OCI-LY1 (cell line): ENCODE data around the gene DCDC2.
"Not testable (repeated sequence)": the region's sequence is repeated elsewhere in the genome, so short reads cannot be mapped to it uniquely, and the experiment has no call there.

Experiments
- H2AFZ ChIP-seq: fragments of 200-600 bp; sonication (generic), shearing (Covaris generic); 2 replicates; pipeline ENCODE4 v1.6.0; 2014; ENCODE audit warnings: antibody characterized with exemption, mild to moderate bottlenecking, low read length
- H3F3A ChIP-seq: fragments of 200-600 bp; sonication (generic), shearing (Covaris generic); 2 replicates; pipeline ENCODE4 v1.6.0; 2014; ENCODE audit warnings: mild to moderate bottlenecking, antibody characterized with exemption, low read length, moderate library complexity; ENCODE audit not compliant: insufficient read depth
- H3K27ac ChIP-seq: fragments of 200-600 bp; sonication (generic); 2 replicates; pipeline ENCODE4 v1.5.1; 2014; ENCODE audit warnings: low read length, mixed run types, mild to moderate bottlenecking, low read depth; ENCODE audit not compliant: poor library complexity, severe bottlenecking
- H3K27me3 ChIP-seq: fragments of 200-600 bp; sonication (generic); 2 replicates; pipeline ENCODE4 v1.6.0; 2014; ENCODE audit warnings: antibody characterized with exemption, mild to moderate bottlenecking, low read length, moderate library complexity; ENCODE audit not compliant: insufficient read depth
- H3K36me3 ChIP-seq: fragments of 200-600 bp; sonication (generic); 2 replicates; pipeline ENCODE4 v1.6.1; 2014; ENCODE audit warnings: mild to moderate bottlenecking, antibody characterized with exemption, low read length, moderate library complexity, mixed read lengths; ENCODE audit not compliant: insufficient read depth
- H3K4me1 ChIP-seq: fragments of 200-600 bp; sonication (generic); 2 replicates; pipeline ENCODE4 v1.5.1; 2014; ENCODE audit warnings: mild to moderate bottlenecking, low read length, moderate library complexity; ENCODE audit not compliant: insufficient read depth, severe bottlenecking
- H3K4me2 ChIP-seq: fragments of 200-600 bp; sonication (generic), shearing (Covaris generic); 2 replicates; pipeline ENCODE4 v1.6.1; 2014; ENCODE audit warnings: low read length
- H3K4me3 ChIP-seq: fragments of 200-600 bp; sonication (generic); 2 replicates; pipeline ENCODE4 v1.5.1; 2014; ENCODE audit warnings: low read length, low read depth, mild to moderate bottlenecking, mixed read lengths; ENCODE audit not compliant: poor library complexity, severe bottlenecking
- H3K79me2 ChIP-seq: fragments of 200-600 bp; shearing (Covaris generic); 2 replicates; pipeline ENCODE4 v1.6.1; 2016; ENCODE audit warnings: mixed run types, low read length, mixed read lengths; ENCODE audit not compliant: insufficient read depth
- H3K9ac ChIP-seq: fragments of 200-600 bp; sonication (generic), shearing (Covaris generic); 2 replicates; pipeline ENCODE4 v1.6.1; 2014; ENCODE audit warnings: mild to moderate bottlenecking, low read length, mixed read lengths
- H3K9me2 ChIP-seq: fragments of 200-600 bp; sonication (generic), shearing (Covaris generic); 2 replicates; pipeline ENCODE4 v1.6.1; 2014; ENCODE audit warnings: low read depth, mild to moderate bottlenecking, low read length, mixed read lengths
- H3K9me3 ChIP-seq: fragments of 200-600 bp; shearing (Covaris generic); 2 replicates; pipeline ENCODE4 v1.6.1; 2014; ENCODE audit warnings: low read length, mixed read lengths
- H4K20me1 ChIP-seq: fragments of 200-600 bp; sonication (generic), shearing (Covaris generic); 2 replicates; pipeline ENCODE4 v1.6.0; 2016; ENCODE audit warnings: mild to moderate bottlenecking, low read length; ENCODE audit not compliant: insufficient read depth
- CTCF ChIP-seq: fragments of 200-600 bp; sonication (generic), shearing (Covaris generic); IDR thresholded peaks from 2 replicates; pipeline ENCODE4 v1.5.1; 2017; ENCODE audit warnings: mild to moderate bottlenecking, antibody characterized with exemption, low read length, moderate library complexity, mixed read lengths
- EZH2 ChIP-seq: fragments of 200-600 bp; sonication (generic), shearing (Covaris generic); IDR thresholded peaks from 2 replicates; pipeline ENCODE4 v1.8.0; 2017; ENCODE audit warnings: borderline replicate concordance, mixed run types, mild to moderate bottlenecking, antibody characterized with exemption, low read length, moderate library complexity, mixed read lengths

The DCDC2 gene

GRCh38 chr6:24321538-24322162 lies 36.2 kb downstream of the DCDC2 start:
- no peaks in the 10 kb centered on the region for H3K9me2 ChIP-seq
- no peak overlapping the region for H3K4me3 ChIP-seq
- H3K4me1 ChIP-seq, result no peaks in the 10 kb centered on the region
- no peaks in the 10 kb centered on the region for H3K36me3 ChIP-seq
- H3K4me2 ChIP-seq, result no peak overlapping the region
- TF ChIP-seq EZH2 (no peak), CTCF (no peak)
- no peak overlapping the region for H3K27ac ChIP-seq
- H3F3A ChIP-seq, result no peaks in the 10 kb centered on the region
- H3K27me3 ChIP-seq, result no peaks in the 10 kb centered on the region
- no peak overlapping the region for H3K9ac ChIP-seq
- H3K9me3 ChIP-seq, result no peaks in the 10 kb centered on the region
- no peaks in the 10 kb centered on the region for H3K79me2 ChIP-seq
- H2AFZ ChIP-seq, result no peak overlapping the region
- H4K20me1 ChIP-seq, result no peaks in the 10 kb centered on the region

GRCh38 chr6:24313251-24314141 lies 44.4 kb downstream of the DCDC2 start:
- Histone ChIP-seq H3K27me3 (no peaks in the 10 kb centered on the region), H3K4me1 (no peaks in the 10 kb centered on the region), H3K4me2 (no peak overlapping the region), H3K4me3 (no peak overlapping the region), H3K27ac (no peak overlapping the region), H3K79me2 (no peaks in the 10 kb centered on the region), H3K9me3 (no peaks in the 10 kb centered on the region), H2AFZ (no peak overlapping the region), H3K9me2 (no peaks in the 10 kb centered on the region), H3K36me3 (no peaks in the 10 kb centered on the region), H3F3A (no peaks in the 10 kb centered on the region), H4K20me1 (no peaks in the 10 kb centered on the region), H3K9ac (no peak overlapping the region)
- TF ChIP-seq CTCF, result no peak
- TF ChIP-seq EZH2, result no peak

- H3K9me3 ChIP-seq, H3K9ac ChIP-seq, H4K20me1 ChIP-seq, H3K27me3 ChIP-seq, H3K4me3 ChIP-seq, H3K4me1 ChIP-seq, H3K36me3 ChIP-seq, H3F3A ChIP-seq, H3K9me2 ChIP-seq, H3K79me2 ChIP-seq, H3K4me2 ChIP-seq, H2AFZ ChIP-seq, H3K27ac ChIP-seq: not testable (repeated sequence)
These were observed 46.1 kb downstream of the DCDC2 start for GRCh38 chr6:24311775-24312174.
